CD8-positive, alpha-beta memory T cell (primary cell): ENCODE results near the gene SMARCAL1. TPM values are rescaled to one million over a fixed set of nuclear protein-coding genes. Genes with fewer than 3 reads are reported as not detected.
A peak's percentile ranks its signal among the peaks of the same experiment; 100 is the strongest.

Experiments
- CTCF ChIA-PET: fragments of 350-600 bp; sonication (Branson Sonifier 250); formaldehyde crosslinking; loops from one replicate; lab custom pipeline; 2021; ENCODE audit warnings: antibody characterized with exemption; lab: Charles Lee
- POLR2A ChIA-PET: fragments of 350-600 bp; sonication (Branson Sonifier 250); formaldehyde crosslinking; loops from one replicate; lab custom pipeline; 2021; ENCODE audit warnings: antibody characterized with exemption; lab: Charles Lee
- DNase-seq, 5 donors: peaks; one replicate each; pipeline versions ENCODE4 v3.0.0 to v3.0.0-alpha.2; 2020 to 2022; ENCODE audit warnings: mixed read lengths in 1 of 5
- H3K27ac ChIP-seq: one replicate; pipeline ENCODE4 v1.7.0; 2013; ENCODE audit warnings: low read depth, mild to moderate bottlenecking, low read length, moderate library complexity
- H3K27me3 ChIP-seq: 2 replicates; pipeline ENCODE4 v1.7.0; 2013; ENCODE audit warnings: low read length, mild to moderate bottlenecking; ENCODE audit not compliant: insufficient read depth, poor library complexity, severe bottlenecking
- H3K36me3 ChIP-seq: 2 replicates; pipeline ENCODE4 v1.7.0; 2013; ENCODE audit warnings: mild to moderate bottlenecking, low read length, moderate library complexity; ENCODE audit not compliant: insufficient read depth
- H3K4me1 ChIP-seq: 2 replicates; pipeline ENCODE4 v1.7.0; 2013; ENCODE audit warnings: mild to moderate bottlenecking, low read length, moderate library complexity; ENCODE audit not compliant: insufficient read depth
- H3K4me3 ChIP-seq: 2 replicates; pipeline ENCODE4 v1.7.0; 2013; ENCODE audit warnings: mild to moderate bottlenecking, low read length
- H3K9me3 ChIP-seq: 2 replicates; pipeline ENCODE4 v1.7.0; 2013; ENCODE audit warnings: mild to moderate bottlenecking, low read length
- H3K27ac Mint-ChIP-seq, 8 donors: one replicate each; pipeline ENCODE4 v1.8.0; 2020 to 2021; ENCODE audit warnings: mixed read lengths in 8 of 8, mild to moderate bottlenecking in 6 of 8, inconsistent platforms in 3 of 8, moderate library complexity in 3 of 8
- H3K27me3 Mint-ChIP-seq, 2 donors: one replicate each; pipeline ENCODE4 v1.8.0; 2020 to 2021; ENCODE audit warnings: mixed read lengths in 2 of 2, mild to moderate bottlenecking in 1 of 2, moderate library complexity in 1 of 2
- H3K36me3 Mint-ChIP-seq, 3 donors: one replicate each; pipeline ENCODE4 v1.8.0; 2020 to 2021; ENCODE audit warnings: mixed read lengths in 3 of 3, inconsistent platforms in 1 of 3, mild to moderate bottlenecking in 1 of 3
- H3K4me1 Mint-ChIP-seq, 3 donors: one replicate each; pipeline ENCODE4 v1.8.0; 2020 to 2021; ENCODE audit warnings: mixed read lengths in 3 of 3, inconsistent platforms in 1 of 3, mild to moderate bottlenecking in 1 of 3
- H3K4me3 Mint-ChIP-seq, 7 donors: one replicate each; pipeline ENCODE4 v1.8.0; 2020 to 2021; ENCODE audit warnings: mixed read lengths in 7 of 7, mild to moderate bottlenecking in 6 of 7, moderate library complexity in 4 of 7, inconsistent platforms in 2 of 7
- H3K9me3 Mint-ChIP-seq, 5 donors: one replicate each; pipeline ENCODE4 v1.8.0; 2020 to 2022; ENCODE audit warnings: mixed read lengths in 5 of 5, mild to moderate bottlenecking in 3 of 5, moderate library complexity in 2 of 5, inconsistent platforms in 1 of 5
- polyA plus RNA-seq: library from polyadenylated mRNA; unstranded; fragments of 300-500 nt; fragmentation: Illumina TruSeq; gene quantifications from one replicate; pipeline ENCODE4 v1.2.3, GENCODE V29; 2021
- total RNA-seq, 2 experiments: library from RNA; stranded (reverse); gene quantifications; one replicate each; pipeline ENCODE4 v1.2.3, GENCODE V29; 2021

The SMARCAL1 gene
- total and polyA plus RNA-seq, 3 experiments from 2014 or later: 26.7 to 29.3 (median 28.2) TPM

GRCh38 chr2:216399621-216400020 lies 12.7 kb upstream of the SMARCAL1 start:
- Histone ChIP-seq H3K9me3 (no peaks in the 10 kb centered on the region), H3K27me3 (no peaks in the 10 kb centered on the region), H3K36me3 (no peaks in the 10 kb centered on the region), H3K4me1 (no peaks in the 10 kb centered on the region), H3K4me3 (no peak overlapping the region), H3K27ac (no peak overlapping the region)
- no peaks in the 10 kb centered on the region for H3K27me3 Mint-ChIP-seq
- no peak overlapping the region for H3K27ac Mint-ChIP-seq
- no peak for DNase-seq
- ChIA-PET POLR2A (no interaction called here), CTCF (interaction anchor here (1.1 to 1.2 kb wide), 2 partner anchors 11 to 71 kb away, joined by 3 read pairs; no protein-coding TSS in a partner anchor)
- peaks cover 0 to 5% (median 0%) of the 10 kb centered on the region in 3 donors for H3K36me3 Mint-ChIP-seq
- H3K9me3 Mint-ChIP-seq: no peaks in the 10 kb centered on the region
- H3K4me3 Mint-ChIP-seq: no peak overlapping the region
- peaks cover 0 to 3% (median 0%) of the 10 kb centered on the region in 3 donors for H3K4me1 Mint-ChIP-seq

- Mint-ChIP-seq H3K4me3 (no peak overlapping the region), H3K36me3 (no peaks in the 10 kb centered on the region), H3K27ac (no peak overlapping the region), H3K4me1 (no peaks in the 10 kb centered on the region), H3K9me3 (no peaks in the 10 kb centered on the region), H3K27me3 (peaks cover 0 to 3% of the 10 kb centered on the region in 2 donors)
- no peaks in the 10 kb centered on the region for H3K9me3 ChIP-seq
- no peaks in the 10 kb centered on the region for H3K27me3 ChIP-seq
- H3K27ac ChIP-seq: no peak overlapping the region
- DNase-seq: no peak
- H3K36me3 ChIP-seq: no peaks in the 10 kb centered on the region
- ChIA-PET POLR2A (no interaction called here), CTCF (interaction anchor here (1.1 to 4.2 kb wide), 4 partner anchors 12 to 96 kb away, joined by 3 to 30 read pairs (median 7); partner anchors contain the start of genes MARCHF4 and RPL37A)
- no peaks in the 10 kb centered on the region for H3K4me1 ChIP-seq
- H3K4me3 ChIP-seq: no peak overlapping the region
These were observed 9.5 kb upstream of the SMARCAL1 start for GRCh38 chr2:216402751-216403150.

- POLR2A ChIA-PET: no interaction called here
These were observed 8.2 kb upstream of the SMARCAL1 start for GRCh38 chr2:216404010-216404618.

GRCh38 chr2:216405588-216405987 lies 6.7 kb upstream of the SMARCAL1 start:
- Mint-ChIP-seq H3K4me3 (no peak overlapping the region), H3K4me1 (peaks cover 0 to 2% (median 0%) of the 10 kb centered on the region in 3 donors), H3K9me3 (no peaks in the 10 kb centered on the region), H3K27me3 (peaks cover 3 to 5% of the 10 kb centered on the region in 2 donors), H3K36me3 (no peaks in the 10 kb centered on the region), H3K27ac (no peak overlapping the region)
- no peaks in the 10 kb centered on the region for H3K27me3 ChIP-seq
- ChIA-PET POLR2A (no interaction called here), CTCF (interaction anchor here (1.1 to 4.2 kb wide), 5 partner anchors 11 to 188 kb away, joined by 3 to 30 read pairs (median 5); no protein-coding TSS in a partner anchor)
- H3K4me1 ChIP-seq: no peaks in the 10 kb centered on the region
- no peaks in the 10 kb centered on the region for H3K9me3 ChIP-seq
- no peak overlapping the region for H3K4me3 ChIP-seq
- H3K36me3 ChIP-seq: no peaks in the 10 kb centered on the region
- H3K27ac ChIP-seq: no peak overlapping the region
- DNase-seq: no peak

More at GRCh38 chr2:216404010-216404618, 8.2 kb upstream of the SMARCAL1 start:
- Histone ChIP-seq H3K36me3 (no peaks in the 10 kb centered on the region), H3K4me3 (no peak overlapping the region), H3K27ac (no peak overlapping the region), H3K9me3 (no peaks in the 10 kb centered on the region), H3K4me1 (no peaks in the 10 kb centered on the region), H3K27me3 (no peaks in the 10 kb centered on the region)
- DNase-seq: peak in 4 of 5 donors; percentile 11 to 40 (median 36)
- CTCF ChIA-PET: interaction anchor here (0.7 to 4.2 kb wide), 27 partner anchors 9 to 294 kb away, joined by 3 to 30 read pairs (median 3); partner anchors contain the start of gene MARCHF4
- Mint-ChIP-seq H3K9me3 (no peaks in the 10 kb centered on the region), H3K4me3 (no peak overlapping the region), H3K27me3 (peaks cover 3 to 5% of the 10 kb centered on the region in 2 donors), H3K27ac (no peak overlapping the region), H3K4me1 (no peaks in the 10 kb centered on the region), H3K36me3 (no peaks in the 10 kb centered on the region)

GRCh38 chr2:216406826-216407225 lies 5.5 kb upstream of the SMARCAL1 start:
- no peaks in the 10 kb centered on the region for H3K4me1 ChIP-seq
- H3K4me3 Mint-ChIP-seq: no peak overlapping the region
- H3K27ac Mint-ChIP-seq: no peak overlapping the region
- peaks cover 4% of the 10 kb centered on the region in 3 donors for H3K4me1 Mint-ChIP-seq
- CTCF ChIA-PET: interaction anchor here (1.6 kb wide), 1 partner anchor 10 kb away, joined by 4 read pairs; no protein-coding TSS in a partner anchor
- POLR2A ChIA-PET: interaction anchor here (0.6 kb wide), 1 partner anchor 35 kb away, joined by 3 read pairs; no protein-coding TSS in a partner anchor
- DNase-seq: no peak
- H3K36me3 Mint-ChIP-seq: no peaks in the 10 kb centered on the region
- no peaks in the 10 kb centered on the region for H3K27me3 ChIP-seq
- no peaks in the 10 kb centered on the region for H3K9me3 Mint-ChIP-seq
- no peak overlapping the region for H3K4me3 ChIP-seq
- H3K36me3 ChIP-seq: no peaks in the 10 kb centered on the region
- H3K9me3 ChIP-seq: no peaks in the 10 kb centered on the region
- no peak overlapping the region for H3K27ac ChIP-seq
- peaks cover 3 to 5% of the 10 kb centered on the region in 2 donors for H3K27me3 Mint-ChIP-seq

GRCh38 chr2:216408426-216409290 lies 3.6 kb upstream of the SMARCAL1 start:
- H3K9me3 Mint-ChIP-seq: no peaks in the 10 kb centered on the region
- no peaks in the 10 kb centered on the region for H3K36me3 ChIP-seq
- H3K36me3 Mint-ChIP-seq: peaks cover 0 to 6% (median 0%) of the 10 kb centered on the region in 3 donors
- H3K4me1 ChIP-seq: no peaks in the 10 kb centered on the region
- H3K4me3 ChIP-seq: no peak overlapping the region
- H3K27ac ChIP-seq: no peak overlapping the region
- no peak overlapping the region for H3K4me3 Mint-ChIP-seq
- H3K27me3 ChIP-seq: no peaks in the 10 kb centered on the region
- H3K27ac Mint-ChIP-seq: no peak overlapping the region
- H3K27me3 Mint-ChIP-seq: peaks cover 3 to 5% of the 10 kb centered on the region in 2 donors
- DNase-seq: no peak
- peaks cover 19 to 22% (median 21%) of the 10 kb centered on the region in 3 donors for H3K4me1 Mint-ChIP-seq
- CTCF ChIA-PET: no interaction called here
- POLR2A ChIA-PET: no interaction called here
- H3K9me3 ChIP-seq: no peaks in the 10 kb centered on the region

GRCh38 chr2:216410550-216410949 lies 1.7 kb upstream of the SMARCAL1 start:
- no peaks in the 10 kb centered on the region for H3K27me3 ChIP-seq
- peak overlapping the region in 2 of 7 donors; percentile 6 to 35 for H3K4me3 Mint-ChIP-seq
- peaks cover 0 to 18% (median 0%) of the 10 kb centered on the region in 3 donors for H3K36me3 Mint-ChIP-seq
- peaks cover 2 to 5% of the 10 kb centered on the region in 2 donors for H3K27me3 Mint-ChIP-seq
- peaks cover 21 to 29% (median 22%) of the 10 kb centered on the region in 3 donors for H3K4me1 Mint-ChIP-seq
- H3K9me3 ChIP-seq: no peaks in the 10 kb centered on the region
- H3K4me3 ChIP-seq: no peak overlapping the region
- H3K27ac ChIP-seq: no peak overlapping the region
- DNase-seq: no peak
- ChIA-PET POLR2A (no interaction called here), CTCF (interaction anchor here (1.1 to 1.3 kb wide), 2 partner anchors 10 to 58 kb away, joined by 3 to 4 read pairs; no protein-coding TSS in a partner anchor)
- H3K27ac Mint-ChIP-seq: peak overlapping the region in 2 of 8 donors; percentile 13 to 29
- H3K9me3 Mint-ChIP-seq: no peaks in the 10 kb centered on the region
- H3K36me3 ChIP-seq: no peaks in the 10 kb centered on the region
- no peaks in the 10 kb centered on the region for H3K4me1 ChIP-seq
